Tibial nerve (tissue), 4 donors: Measurements from ENCODE around the gene ZNF813. TPM values are rescaled to one million over a fixed set of nuclear protein-coding genes. Genes with fewer than 3 reads are reported as not detected.
"Not testable (repeated sequence)": the region's sequence is repeated elsewhere in the genome, so short reads cannot be mapped to it uniquely, and the experiment has no call there.

Experiments used
- DNase-seq, 2 donors: peaks; one replicate each; pipeline ENCODE4 v3.0.0-alpha.2; 2019; ENCODE audit warnings: low spot score in 2 of 2
- H3K27ac ChIP-seq, 4 donors: fragments of 200-600 bp; sonication (generic) in 3 of 4; one replicate each; pipeline ENCODE4 v1.5.1; 2017 to 2019; ENCODE audit warnings: mild to moderate bottlenecking in 1 of 4
- H3K27me3 ChIP-seq, 2 donors: fragments of 200-600 bp; sonication (generic) in 1 of 2; one replicate each; pipeline versions ENCODE4 v1.5.1 to v1.6.0; 2017 to 2019
- H3K36me3 ChIP-seq, 3 donors: fragments of 200-600 bp; sonication (generic); one replicate each; pipeline ENCODE4 v1.5.1; 2018 to 2019
- H3K4me1 ChIP-seq, 4 donors: fragments of 200-600 bp; sonication (generic) in 3 of 4; one replicate each; pipeline ENCODE4 v1.5.1; 2017 to 2019
- H3K4me3 ChIP-seq, 4 donors: fragments of 200-600 bp; sonication (generic) in 3 of 4; one replicate each; pipeline ENCODE4 v1.5.1; 2017 to 2019; ENCODE audit warnings: mild to moderate bottlenecking in 1 of 4, moderate library complexity in 1 of 4
- H3K9me3 ChIP-seq, 4 donors: fragments of 200-600 bp; sonication (generic) in 3 of 4; one replicate each; pipeline ENCODE4 v1.5.1; 2017 to 2019
- CTCF ChIP-seq, 5 experiments: fragments of 200-600 bp in 3 of 5; fragments of 450-650 bp in 2 of 5; sonication (generic) in 3 of 5; IDR thresholded peaks; one replicate each; pipeline ENCODE4 v1.5.1; 2016 to 2019; ENCODE audit warnings: antibody characterized with exemption in 5 of 5, mild to moderate bottlenecking in 3 of 5, moderate library complexity in 2 of 5
- EP300 ChIP-seq, 2 donors: sonication (generic); formaldehyde crosslinking; IDR thresholded peaks; one replicate each; pipeline ENCODE4 v1.6.1; 2017; ENCODE audit warnings: antibody characterized with exemption in 2 of 2, mild to moderate bottlenecking in 1 of 2
- POLR2A ChIP-seq, 2 donors: fragments of 450-650 bp; IDR thresholded peaks; one replicate each; pipeline ENCODE4 v1.6.1; 2017; ENCODE audit warnings: antibody characterized with exemption in 2 of 2, mild to moderate bottlenecking in 2 of 2, moderate library complexity in 2 of 2
- WGBS, 2 donors: methylation state at CpG; one replicate each; pipeline ENCODE4 v1.1.5; 2018; 5-methylcytosine and 5-hydroxymethylcytosine counted together
- total RNA-seq, 4 donors: library from RNA; depleted of rRNA; stranded (reverse); fragments of >200 nt; gene quantifications; one replicate each; pipeline ENCODE4 v1.1.0, GENCODE V29; 2016

ZNF813 gene
- total RNA-seq, 4 donors from 2014 or later: 2.5 to 4.9 (median 3.8) TPM

DNA sequence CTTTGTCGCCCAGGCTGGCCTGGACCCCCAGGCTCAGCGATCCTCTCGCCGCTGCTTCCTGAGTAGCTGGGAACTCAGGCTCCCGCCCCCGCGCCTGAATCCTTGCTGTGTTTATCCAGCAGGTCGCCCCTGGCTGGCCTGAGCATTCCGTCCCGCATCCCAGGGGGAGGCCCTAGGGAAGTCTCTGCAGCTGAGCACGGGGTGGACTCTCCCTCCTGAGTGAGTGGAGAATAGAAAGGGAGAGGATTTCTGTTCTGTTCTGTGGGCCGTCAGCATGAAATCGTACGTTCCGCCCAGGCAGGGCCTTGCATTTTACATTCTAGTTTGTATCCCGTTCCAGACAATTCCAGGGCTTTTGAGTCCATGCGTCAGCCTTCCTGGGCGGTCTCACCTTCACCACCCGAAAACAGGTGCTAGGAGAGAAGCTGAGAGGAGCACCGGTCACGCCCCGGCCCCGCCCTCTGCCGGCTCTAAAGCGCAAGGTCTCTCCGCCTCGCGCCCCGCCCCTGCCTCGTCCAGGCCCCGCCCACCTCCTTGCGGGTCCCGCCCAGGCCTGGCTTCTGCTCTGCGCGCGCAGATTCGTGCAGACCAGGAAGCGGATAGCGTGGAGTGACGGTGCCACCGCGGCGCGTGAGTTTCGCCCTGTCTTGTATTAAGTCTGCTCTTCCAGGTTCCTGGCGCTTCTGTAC is 36.0 kb upstream of the ZNF813 start, which contains the start of gene ZNF761:
TSS of gene ZNF761 (plus strand) at position 586 of the 689 bp plus-strand sequence. CDS start 15,285 bp downstream, outside the sequence.
- Histone ChIP-seq H3K36me3 (peaks cover 0 to 26% (median 5%) of the 10 kb centered on the region in 3 donors), H3K9me3 (no peaks in the 10 kb centered on the region), H3K4me1 (peaks cover 0 to 15% (median 2%) of the 10 kb centered on the region in 4 donors), H3K4me3 (peak within 1 kb of the TSS; percentile 41 to 79 (median 63)), H3K27me3 (no peaks in the 10 kb centered on the region), H3K27ac (peak within 1 kb of the TSS; percentile 15 to 79 (median 59))
- 1 to 2% methylated on average over 29 to 46 of the region's 46 CpGs for WGBS, 2 donors
- TF ChIP-seq CTCF (IDR thresholded peaks at IDR 0.05) (peak; percentile 36 to 70 (median 56)), EP300 (IDR thresholded peaks at IDR 0.05) (peak; percentile 17 to 89), POLR2A (IDR thresholded peaks at IDR 0.05) (peak; percentile 45 to 78)
- DNase-seq: peak; percentile 89 to 94

GRCh38 chr19:53432088-53432661 is 35.4 kb upstream of the ZNF813 start:
- Histone ChIP-seq H3K27ac (peak overlapping the region in 3 of 4 donors; percentile 56 to 79 (median 62)), H3K4me1 (peaks cover 0 to 15% (median 2%) of the 10 kb centered on the region in 4 donors), H3K36me3 (peaks cover 0 to 31% (median 5%) of the 10 kb centered on the region in 3 donors), H3K4me3 (peak overlapping the region; percentile 41 to 79 (median 63)), H3K27me3 (no peaks in the 10 kb centered on the region), H3K9me3 (no peaks in the 10 kb centered on the region)
- TF ChIP-seq CTCF (IDR thresholded peaks at IDR 0.05): no peak
- TF ChIP-seq POLR2A (IDR thresholded peaks at IDR 0.05): no peak
- TF ChIP-seq EP300 (IDR thresholded peaks at IDR 0.05): no peak
- WGBS, 2 donors: 0 to 1% methylated on average over 28 to 30 of the region's 30 CpGs
- no peak for DNase-seq

DNA sequence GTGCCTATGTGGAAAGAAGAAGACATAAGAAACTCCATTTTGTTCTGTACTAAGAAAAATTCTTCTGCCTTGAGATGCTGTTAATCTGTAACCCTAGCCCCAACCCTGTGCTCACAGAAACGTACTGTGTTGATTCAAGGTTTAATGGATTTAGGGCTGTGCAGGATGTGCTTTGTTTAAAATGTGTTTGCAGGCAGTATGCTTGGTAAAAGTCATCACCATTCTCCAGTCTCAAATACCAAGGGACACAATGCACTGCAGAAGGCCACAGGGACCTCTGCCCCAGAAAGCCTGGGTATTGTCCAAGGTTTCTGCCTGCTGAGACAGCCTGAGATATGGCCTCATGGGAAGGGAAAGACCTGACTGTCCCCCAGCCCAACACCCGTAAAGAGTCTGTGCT is 23.7 kb upstream of the ZNF813 start:
- H3K4me1 ChIP-seq, H3K4me3 ChIP-seq, DNase-seq, H3K27ac ChIP-seq, H3K27me3 ChIP-seq: not testable (repeated sequence)
- WGBS, 2 donors: 75 to 86% methylated on average over 2 of the region's 2 CpGs
- peaks cover 0 to 69% (median 4%) of the 10 kb centered on the region in 4 donors for H3K9me3 ChIP-seq
- H3K36me3 ChIP-seq: peaks cover 2 to 92% (median 3%) of the 10 kb centered on the region in 3 donors

- not testable (repeated sequence) for H3K4me3 ChIP-seq, DNase-seq
- H3K36me3 ChIP-seq: peaks cover 3 to 96% (median 17%) of the 10 kb centered on the region in 3 donors
Measured at GRCh38 chr19:53447196-53447595, 20.3 kb upstream of the ZNF813 start.

GRCh38 chr19:53455828-53456227 is 11.7 kb upstream of the ZNF813 start:
- TF ChIP-seq EP300 (IDR thresholded peaks at IDR 0.05) (no peak), CTCF (IDR thresholded peaks at IDR 0.05) (no peak)
- Histone ChIP-seq H3K27ac (no peak overlapping the region), H3K4me1 (no peaks in the 10 kb centered on the region), H3K27me3 (no peaks in the 10 kb centered on the region), H3K9me3 (peaks cover 0 to 92% (median 27%) of the 10 kb centered on the region in 4 donors), H3K36me3 (peaks cover 3 to 81% (median 39%) of the 10 kb centered on the region in 3 donors), H3K4me3 (no peak overlapping the region)
- WGBS, 2 donors: 89 to 92% methylated on average over 9 of the region's 9 CpGs
- DNase-seq: no peak

More at GRCh38 chr19:53447196-53447595, 20.3 kb upstream of the ZNF813 start:
- not testable (repeated sequence) for H3K27ac ChIP-seq, H3K4me1 ChIP-seq, H3K27me3 ChIP-seq
- peaks cover 0 to 79% (median 7%) of the 10 kb centered on the region in 4 donors for H3K9me3 ChIP-seq
- 92 to 99% methylated on average over 5 of the region's 5 CpGs for WGBS, 2 donors

DNA sequence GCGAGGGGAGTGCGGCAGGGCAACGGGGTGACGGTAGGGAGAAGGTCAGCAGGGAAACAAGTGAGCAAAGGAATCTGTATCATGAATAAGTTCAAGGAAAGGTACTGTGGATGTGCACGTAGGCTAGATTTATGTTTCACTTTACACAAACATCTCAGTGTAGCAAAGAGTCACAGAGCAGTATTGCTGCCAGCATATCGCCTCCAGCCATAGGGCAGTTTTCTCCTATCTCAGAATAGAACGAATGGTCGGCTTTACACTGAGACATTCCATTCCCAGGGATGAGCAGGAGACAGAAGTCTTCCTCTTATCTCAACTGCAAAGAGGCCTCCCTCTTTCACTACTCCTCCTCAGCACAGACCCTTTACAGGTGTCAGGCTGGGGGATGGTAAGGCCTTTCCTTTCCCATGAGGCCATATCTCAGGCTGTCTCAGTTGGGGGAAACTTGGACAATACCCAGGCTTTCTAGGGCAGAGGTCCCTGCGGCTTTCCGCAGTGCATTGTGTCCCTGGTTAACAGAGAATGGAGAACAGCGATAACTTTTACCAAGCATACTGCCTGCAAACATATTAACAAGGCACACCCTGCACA is 7.3 kb upstream of the ZNF813 start:
- WGBS, 2 donors: 65 to 75% methylated on average over 11 of the region's 11 CpGs
- H3K27ac ChIP-seq, H3K27me3 ChIP-seq, H3K4me1 ChIP-seq, DNase-seq, H3K4me3 ChIP-seq: not testable (repeated sequence)
- H3K36me3 ChIP-seq: peaks cover 0 to 37% (median 4%) of the 10 kb centered on the region in 3 donors
- H3K9me3 ChIP-seq: peaks cover 0 to 74% (median 14%) of the 10 kb centered on the region in 4 donors
